GM19328 (cell line): ENCODE data around the gene DPY19L3.
"Not testable (repeated sequence)": the region's sequence is repeated elsewhere in the genome, so short reads cannot be mapped to it uniquely, and the experiment has no call there.

ENCODE experiments used
- ATAC-seq: cut with Tn5 transposase; IDR thresholded peaks from one replicate; pipeline ENCODE4 v1.9.1; 2021; ENCODE audit warnings: mild to moderate bottlenecking, moderate library complexity; ENCODE audit not compliant: unreplicated experiment

DPY19L3 gene

DNA sequence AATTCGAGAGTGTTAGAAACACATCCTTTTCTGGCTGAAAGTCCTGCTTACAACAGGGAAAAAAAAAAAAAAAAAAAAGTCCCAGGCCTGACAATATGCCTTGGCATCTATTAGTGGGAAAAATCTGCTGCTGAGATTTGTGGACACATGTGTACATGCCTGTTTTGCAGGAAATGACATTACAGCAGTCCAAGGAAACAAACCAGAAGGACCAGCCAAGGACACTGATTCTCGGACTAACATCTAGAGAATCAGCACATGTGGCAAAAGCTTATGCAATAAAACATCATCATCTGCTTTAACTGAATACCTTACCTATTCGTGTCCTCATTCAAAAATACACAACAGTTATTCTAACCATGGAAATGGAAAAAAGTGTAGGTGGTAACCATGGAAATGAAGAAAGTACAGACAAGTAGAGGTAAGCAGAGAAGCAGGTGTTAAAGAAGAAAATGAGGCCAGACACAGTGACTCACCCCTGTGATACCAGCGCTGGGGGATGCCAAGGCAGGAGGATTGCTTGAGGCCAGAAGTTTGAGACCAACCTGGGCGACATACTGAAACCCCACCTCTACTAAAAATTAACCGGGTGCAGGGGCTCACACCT is 9.4 kb upstream of the DPY19L3 start:
- no peak for ATAC-seq

DNA sequence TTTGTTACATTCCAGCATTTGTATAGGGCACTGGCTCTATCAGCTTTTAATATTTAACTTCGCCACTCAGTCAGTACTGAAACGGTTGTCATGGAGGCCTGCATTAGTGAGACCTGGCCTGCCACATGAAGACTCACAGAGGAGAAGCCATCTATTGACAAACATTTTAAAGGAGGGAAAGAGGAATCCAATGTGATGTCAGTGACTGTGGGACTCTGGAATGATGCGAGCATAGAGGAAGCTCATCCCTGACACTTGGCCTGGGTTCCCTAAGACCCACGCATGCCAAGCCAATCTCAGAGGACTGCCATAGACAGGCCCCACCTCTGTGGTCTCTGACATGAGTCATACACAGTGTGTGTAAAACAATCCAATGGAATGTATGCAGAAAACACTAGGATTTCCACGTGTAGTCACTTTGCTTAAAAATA is 7.9 kb upstream of the DPY19L3 start:
- no peak for ATAC-seq

DNA sequence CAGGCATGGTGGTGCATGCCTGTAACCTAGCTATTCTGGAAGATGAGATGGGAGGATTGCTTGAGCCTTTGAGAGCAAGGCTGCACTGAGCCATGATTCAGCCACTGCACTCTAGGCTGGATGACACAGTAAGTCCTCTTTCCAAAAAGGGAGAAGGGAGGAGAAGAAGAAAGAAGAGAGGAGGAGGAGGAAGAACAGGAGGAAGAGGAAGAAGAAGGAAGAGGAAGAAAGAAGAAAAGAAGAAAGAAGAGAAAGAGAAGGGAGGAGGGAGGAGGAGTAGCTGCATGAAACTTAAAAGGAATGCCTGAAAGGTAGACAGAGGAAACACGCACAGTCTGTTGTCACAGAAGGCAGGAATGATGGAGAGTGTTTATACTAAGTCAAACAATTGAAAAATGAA is 3.6 kb upstream of the DPY19L3 start:
- no peak for ATAC-seq

DNA sequence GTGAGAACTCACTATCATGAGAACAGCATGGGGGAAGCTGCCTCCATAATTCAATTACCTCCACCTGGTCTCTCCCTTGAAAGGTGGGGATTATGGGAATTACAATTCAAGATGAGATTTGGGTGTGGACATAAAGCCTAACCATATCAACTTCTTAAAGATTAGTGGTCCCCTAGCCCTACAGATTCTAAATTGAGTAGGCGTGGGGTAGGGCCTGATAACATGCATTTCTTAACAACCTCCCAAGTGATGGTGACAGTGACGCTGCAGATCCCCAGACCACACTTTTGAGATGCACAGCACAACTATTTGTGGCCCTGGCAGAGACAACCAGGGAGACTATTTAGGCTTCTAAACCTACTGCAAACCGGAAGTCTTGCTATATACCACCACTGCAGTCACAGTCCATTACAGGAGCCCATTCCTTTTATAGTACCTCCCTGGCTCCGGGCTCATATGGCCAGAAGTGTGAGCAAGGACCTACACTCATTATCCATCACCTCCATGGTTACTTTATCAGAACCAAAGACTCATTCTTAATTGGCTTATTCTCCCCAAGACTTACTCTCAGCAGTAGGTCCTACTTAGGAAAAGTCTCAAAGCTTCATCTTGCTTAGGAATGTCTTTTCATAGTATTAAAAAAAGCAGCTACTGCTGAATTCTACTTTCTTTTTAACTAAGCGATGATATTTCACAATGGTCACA is 2.1 kb upstream of the DPY19L3 start:
- ATAC-seq: no peak

DNA sequence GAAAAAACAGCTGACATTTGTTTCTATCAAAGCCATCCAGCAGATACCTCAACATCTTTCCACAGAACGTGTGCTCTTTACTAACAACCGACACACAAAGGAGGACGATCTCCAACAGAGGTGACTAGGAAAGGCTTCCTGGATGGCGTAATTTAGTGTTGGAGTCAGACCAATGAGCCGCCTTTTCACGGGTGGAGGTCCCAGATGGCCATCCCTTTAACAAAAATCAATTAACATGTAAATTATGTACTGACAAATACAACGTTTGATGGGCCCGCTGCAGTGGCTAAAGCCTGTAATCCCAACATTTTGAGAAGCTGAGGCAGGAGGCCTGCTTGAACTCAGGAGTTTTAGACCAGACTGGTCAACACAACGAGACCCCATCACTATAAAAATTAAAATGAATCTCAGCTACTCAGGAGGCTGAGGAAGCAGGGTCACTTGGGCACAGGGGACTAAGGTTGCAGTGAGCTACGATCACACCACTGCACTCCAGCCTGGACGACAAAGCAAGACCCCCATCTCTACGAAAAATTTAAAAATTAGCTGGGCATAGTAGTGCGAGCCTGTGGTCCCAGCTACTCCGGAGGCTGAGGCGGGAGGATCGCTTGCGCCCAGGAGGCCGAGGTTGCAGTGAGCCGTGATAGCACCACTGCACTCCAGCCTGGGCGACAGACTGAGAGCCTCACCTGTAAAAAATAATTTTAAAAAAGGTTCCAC is 1.2 kb upstream of the DPY19L3 start:
- no peak for ATAC-seq

DNA sequence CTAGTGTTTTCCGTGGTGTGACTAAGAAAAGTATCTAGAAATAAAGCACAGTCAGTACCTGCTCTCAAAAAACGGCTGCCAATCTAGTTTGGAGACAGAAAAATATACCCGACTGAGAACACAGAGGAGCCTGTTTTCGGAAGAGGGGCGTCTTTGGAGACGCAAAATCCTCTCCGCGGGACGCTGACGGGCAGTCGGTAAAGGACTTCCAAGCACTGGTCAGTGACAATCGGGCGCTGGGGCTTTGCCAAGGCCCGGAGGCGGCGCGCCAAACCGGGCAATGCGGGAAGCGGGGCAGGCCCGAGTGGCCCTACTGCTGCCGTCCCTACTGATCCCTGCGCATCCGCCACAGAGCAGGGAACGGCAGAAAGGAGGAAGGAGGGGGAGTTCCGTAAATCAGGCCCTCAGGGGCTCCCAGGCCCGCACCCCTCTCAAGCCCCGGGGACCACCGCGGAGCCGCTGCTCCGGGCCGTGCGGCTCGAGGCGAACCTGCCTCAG is 588 bp upstream of the DPY19L3 start:
- ATAC-seq: peak; percentile 7

DNA sequence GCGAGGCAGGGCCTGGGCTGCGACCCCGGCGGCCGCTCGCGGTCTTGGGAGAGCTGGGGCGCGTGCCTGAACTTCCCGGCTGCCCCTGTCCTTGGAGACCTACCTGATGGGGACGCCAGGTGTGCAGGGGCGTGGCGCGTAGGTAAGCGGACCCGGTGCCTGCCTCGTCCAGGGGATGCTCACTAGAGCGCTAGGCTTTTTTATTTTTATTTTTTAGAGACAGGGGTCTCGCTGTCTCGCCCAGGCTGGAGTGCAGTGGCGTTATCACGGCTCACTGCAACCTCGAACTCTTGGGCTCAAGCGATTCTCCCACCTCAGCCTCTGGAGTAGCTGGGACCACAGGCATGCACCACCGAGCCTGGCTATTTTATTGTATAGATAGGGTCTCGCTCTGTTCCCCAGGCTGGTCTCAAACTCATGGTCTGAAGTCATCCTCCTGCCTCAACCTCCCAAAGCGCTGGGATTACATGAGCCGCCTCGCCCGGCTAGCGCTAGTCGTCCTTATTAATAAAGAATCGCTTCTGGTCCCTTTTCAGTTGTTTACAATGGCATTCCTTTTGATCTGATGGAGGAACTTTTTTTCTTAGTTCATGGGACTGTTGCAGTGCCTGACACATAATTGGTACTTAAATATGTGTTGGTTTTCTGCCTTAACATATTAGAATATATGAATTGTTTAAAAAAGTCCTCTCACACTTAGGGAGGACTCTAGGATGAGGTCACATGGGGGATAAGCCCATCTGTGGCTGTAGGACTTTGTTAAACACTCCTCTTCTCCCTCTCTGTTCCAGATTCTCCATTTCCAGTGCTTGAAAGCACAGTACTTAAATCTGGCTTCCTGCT is 812 bp downstream of the DPY19L3 start:
- ATAC-seq: no peak

DNA sequence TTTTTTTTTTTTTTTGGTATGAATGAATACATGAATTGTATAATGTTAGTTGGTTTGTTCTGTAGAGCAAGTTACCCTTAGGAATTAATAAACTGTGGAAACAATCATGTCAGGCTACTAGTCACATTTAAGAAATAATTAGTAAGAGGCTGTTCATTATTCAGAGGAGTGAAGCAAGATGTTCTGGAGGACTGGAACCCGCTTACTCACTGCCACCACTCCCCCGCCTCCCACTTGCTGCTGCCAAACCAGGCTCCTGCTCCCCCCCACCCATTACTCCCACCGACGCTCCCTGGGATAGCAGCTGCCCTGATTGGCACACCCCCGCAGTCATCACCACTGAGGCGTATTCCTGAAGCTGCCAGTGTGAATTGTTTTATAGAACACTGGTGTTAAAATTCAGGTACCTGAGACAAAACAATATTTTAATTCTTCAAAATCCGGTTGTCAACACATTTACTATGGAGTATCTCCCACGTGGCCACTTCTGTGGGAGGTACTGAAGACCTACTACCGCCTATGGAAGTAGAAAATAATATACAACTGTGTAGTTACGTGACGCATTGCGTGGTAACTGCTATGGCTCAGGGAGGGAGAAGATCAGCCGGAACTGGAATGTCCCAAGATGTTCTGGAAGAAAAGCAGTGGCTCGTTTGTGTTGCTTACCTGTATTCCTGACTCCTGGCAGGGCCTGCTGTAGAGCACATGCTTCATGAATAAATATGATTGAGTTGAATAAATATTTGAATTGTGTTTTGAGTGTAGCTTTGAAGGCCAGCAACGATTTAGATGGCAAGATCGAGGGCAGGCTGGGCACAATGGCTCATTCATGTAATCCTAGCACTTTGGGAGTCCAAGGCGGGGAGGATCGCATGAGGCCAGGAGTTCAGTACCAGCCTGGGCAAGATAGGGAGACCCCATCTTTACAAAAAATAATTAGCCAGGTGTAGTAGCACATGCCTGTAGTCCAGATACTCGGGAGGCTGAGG is 1.7 kb downstream of the DPY19L3 start:
- no peak for ATAC-seq

DNA sequence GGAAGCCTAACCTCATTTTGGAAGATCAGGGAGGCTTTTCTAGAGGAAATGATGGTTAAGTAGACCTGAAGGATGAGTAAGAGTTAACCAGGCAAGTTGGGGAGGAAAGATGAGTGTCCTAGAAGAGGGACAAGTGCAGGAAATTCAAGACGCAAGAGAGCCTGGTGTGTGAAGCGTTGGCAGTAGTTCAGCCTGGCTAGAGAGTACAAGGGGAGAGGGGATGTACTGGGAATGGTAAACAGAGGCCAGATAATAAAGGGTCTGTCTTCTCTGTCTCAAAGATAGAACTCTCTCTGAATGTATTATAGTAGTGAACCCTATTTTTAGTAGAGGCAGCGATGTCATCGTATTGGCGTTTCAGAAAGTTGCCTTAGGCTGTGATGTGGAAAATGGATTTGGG is 9.7 kb downstream of the DPY19L3 start:
- ATAC-seq: no peak

DNA sequence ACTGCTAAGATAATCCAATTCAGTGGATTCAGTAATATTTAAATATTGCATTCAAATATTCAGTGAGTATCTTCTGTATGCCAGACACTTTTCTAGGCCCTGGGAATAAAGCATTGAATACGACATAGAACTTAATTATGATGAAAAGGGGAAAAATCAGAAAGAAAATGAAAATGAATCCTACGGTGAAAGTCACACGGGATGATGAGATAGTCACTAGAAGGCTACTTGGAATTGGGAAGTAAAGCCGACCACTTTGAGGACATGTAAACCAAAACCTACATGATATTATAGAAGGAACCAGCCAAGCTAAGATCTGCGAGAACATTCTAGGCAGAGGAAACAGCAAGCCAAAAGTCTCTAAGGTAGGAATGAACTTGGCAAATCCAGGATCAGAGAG is 10.1 kb downstream of the DPY19L3 start:
- no peak for ATAC-seq

DNA sequence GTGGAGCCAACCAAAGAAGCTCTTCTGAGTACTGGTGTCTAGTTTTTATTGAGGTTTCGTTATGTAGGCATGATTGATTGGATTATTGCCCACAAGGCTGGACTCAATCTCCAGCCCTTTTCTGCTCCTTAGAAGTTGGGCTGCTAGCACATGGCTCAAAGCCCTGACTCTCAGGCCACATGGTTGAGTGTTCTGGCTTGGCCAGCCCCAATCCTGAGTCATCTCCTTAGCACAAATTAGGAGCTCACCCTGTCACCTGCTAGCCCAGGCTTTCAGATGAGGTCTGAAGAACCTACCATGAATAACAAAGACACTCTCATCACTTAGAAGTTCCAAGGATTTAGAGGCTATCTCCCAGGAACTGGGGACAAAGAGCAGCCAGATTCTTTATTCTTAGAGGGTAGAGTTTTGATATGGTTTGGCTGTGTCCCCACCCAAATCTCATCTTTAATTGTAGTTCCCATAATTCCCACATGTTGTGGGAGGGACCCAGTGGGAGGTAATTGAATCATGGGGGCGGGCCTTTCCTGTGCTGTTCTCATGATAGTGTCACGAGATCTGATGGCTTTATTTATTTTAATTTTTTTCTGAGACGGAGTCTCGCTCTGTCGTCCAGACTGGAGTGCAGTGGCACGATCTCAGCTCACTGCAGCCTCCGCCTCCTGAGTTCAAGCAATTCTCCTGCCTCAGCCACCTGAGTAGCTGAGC is 11.3 kb downstream of the DPY19L3 start:
- no peak for ATAC-seq

DNA sequence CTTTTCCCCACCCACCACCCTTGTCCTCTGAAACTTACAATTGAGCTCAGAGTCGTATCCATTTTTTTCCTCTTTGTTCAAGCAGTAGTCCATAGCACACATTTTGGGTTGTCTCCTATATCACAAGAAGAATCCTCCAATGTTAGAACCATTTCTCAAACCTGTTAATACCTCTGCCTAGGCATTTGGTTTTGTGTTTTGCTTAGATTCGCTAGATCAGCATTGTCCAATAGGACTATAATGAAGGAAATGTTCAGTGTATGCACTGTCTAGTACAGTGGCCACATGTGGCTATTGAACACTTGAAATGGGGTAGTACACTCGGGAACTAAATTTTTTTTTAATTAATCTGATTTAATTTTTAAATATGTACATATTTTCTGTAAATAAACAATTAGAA is 12.6 kb downstream of the DPY19L3 start:
- ATAC-seq: no peak

DNA sequence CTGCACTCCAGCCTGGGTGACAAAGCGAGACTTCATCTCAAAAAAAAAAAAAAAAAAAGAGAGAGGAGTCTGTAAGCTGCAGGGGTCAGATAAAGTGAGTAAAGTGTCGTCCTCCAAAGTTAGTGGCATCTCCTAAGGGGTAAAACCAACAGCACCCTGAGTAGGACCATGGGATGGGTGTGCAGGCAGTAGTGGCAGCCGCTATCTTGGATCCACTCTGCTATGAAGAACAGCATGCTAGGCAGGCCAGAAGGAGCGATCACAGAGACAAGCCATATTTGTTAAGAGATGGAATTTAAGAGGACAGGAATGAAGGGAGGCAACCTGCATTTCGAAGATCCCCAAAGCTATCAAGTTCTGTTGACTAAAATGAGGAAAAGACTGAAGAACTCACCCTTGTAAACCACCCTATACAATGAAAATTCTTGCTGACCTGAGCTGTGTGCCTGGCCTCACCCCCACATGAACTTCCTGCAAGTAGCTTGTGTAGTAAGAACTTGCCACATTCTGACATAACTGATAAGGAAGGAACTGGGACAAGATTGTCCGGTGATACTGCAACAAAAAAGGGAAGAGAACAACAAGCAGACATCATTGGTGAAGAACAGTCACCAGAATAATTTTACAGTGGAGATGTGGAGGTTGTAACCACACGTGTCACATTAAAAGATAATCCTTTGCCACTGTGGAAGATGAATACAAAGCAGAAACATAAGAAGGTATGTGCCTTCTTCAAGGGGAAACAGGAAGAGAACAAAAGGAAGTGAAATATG is 16.2 kb downstream of the DPY19L3 start:
- ATAC-seq: no peak

DNA sequence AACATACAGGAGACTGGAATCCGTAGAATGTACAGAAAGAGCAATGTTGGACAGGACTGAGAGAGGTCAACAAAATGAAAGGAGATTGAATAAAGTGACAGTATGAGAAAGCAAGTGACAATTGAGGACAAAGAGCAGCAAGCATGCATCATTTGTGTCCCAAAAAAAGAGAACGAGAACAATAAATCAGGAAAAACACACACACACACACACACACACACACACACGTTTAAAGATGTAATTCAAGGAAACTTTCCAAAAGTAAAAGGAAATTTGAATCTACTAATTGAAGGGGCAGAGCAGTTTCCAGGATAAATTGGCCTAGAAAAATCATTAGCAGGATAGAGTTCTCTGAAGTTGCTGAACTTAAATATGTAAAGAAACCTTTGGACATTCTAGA is 16.9 kb downstream of the DPY19L3 start:
- ATAC-seq: no peak

DNA sequence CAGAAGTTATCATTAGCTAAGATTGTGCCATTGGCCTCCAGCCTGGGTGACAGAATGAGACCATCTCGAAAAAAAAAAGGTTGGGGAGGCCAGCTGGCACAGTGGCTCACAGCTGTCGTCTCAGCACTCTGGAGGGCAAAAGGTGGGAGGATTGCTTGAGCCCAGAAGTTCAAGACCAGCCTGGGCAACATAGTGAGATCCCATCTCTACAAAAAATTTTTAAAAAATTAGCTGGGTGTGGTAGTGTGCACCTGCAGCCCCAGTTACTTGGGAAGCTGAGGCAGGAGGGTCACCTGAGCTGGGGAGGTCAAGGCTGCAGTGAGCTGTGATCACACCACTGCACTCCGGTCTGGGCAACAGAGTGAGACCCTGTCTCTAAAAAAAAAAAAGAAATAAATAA is 18.4 kb downstream of the DPY19L3 start:
- ATAC-seq: not testable (repeated sequence)

DNA sequence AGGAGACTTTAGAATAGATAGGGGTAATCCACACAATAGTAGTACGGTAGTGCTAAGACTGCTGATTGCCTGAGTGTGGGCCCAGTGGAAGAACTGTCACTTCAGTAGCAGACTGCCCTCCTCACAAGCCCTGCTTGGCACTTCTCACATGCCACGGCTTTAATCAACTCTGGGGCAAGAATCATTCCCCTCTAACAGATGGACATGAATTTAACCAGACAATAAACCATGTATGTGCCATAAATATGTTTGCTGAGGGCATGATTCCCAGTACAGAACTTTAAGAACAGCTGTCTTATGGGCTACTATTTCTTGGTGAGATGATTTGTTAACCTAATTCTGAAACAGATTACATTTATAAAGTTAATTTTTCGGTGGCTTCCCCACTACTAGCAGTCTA is 22.0 kb downstream of the DPY19L3 start:
- ATAC-seq: no peak

DNA sequence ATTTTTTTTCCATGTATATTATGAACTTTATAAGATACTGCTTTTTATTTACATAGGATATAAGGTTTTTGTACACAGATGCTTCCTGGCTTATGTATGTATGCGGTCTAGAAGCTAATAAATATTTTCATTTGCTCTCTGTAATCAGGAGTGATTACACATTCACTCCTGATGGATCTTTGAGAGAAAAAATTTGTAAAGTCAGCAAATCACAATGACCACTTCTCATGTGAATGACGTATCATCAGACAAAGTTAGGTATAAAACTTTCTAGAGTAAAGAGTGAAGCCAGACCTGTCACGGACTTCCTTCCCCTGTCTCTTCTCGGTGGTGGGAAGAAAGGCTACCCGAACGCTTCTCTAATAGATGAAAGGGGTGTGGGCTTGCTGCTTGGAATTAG is 31.1 kb downstream of the DPY19L3 start:
- ATAC-seq: no peak

DNA sequence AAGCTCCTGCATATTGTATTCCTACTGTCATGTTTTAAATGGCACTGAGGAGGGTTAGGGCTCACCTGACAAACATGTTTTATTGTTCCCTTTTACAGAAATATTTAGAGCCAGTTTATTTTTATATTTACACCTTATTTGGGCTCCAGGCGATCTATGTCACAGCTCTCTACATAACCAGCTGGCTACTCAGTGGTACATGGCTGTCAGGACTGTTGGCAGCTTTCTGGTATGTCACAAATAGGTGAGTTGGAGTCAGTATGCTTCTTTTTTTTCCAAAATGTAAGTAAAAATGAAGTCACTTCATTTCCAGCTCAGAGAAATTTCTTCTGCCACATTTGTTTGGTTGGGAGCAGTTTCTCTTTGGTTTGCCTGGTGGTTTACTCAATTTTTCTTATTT is 31.5 kb downstream of the DPY19L3 start:
- ATAC-seq: no peak

DNA sequence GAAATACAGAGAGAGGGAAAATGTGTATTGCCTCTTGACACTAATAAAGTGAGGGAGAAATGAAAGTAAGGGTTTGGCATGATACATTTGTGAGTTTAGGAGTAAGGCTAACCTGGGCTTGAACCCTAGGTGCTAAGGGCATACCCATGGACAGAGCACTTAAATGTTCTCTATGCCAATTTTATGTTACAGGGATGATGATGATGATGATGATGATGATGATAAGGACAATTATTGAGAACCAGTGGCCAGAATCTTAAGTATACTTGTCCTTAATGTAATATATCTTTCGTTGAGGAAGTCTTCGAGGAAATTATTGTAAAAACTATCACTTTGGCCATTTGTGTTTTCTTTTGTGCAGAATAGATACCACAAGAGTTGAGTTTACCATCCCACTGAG is 33.2 kb downstream of the DPY19L3 start:
- ATAC-seq: no peak
